Right lobe of liver (tissue), 4 donors: ENCODE data around the gene MAP2.

ENCODE experiments used
- CTCF ChIP-seq, 4 donors: fragments of 200-600 bp in 3 of 4; fragments of 450-650 bp in 1 of 4; IDR thresholded peaks; one replicate each; pipeline versions ENCODE4 v1.5.1 to v1.8.0; 2016 to 2022; ENCODE audit warnings: antibody characterized with exemption in 4 of 4, mild to moderate bottlenecking in 2 of 4
- POLR2A ChIP-seq: fragments of 450-650 bp; IDR thresholded peaks from one replicate; pipeline ENCODE4 v1.6.1; 2017; ENCODE audit warnings: antibody characterized with exemption, mild to moderate bottlenecking
- donor health status: DM: no; HTN: no; CAD: no.
- donor health status: DM: no; HTN: no; CAD: no.
- donor health status: DM: no; HTN: yes; CAD: no.

- TF ChIP-seq CTCF (IDR thresholded peaks at IDR 0.05) = no peak
- TF ChIP-seq POLR2A = no peak
These were observed 238.2 kb downstream of the MAP2 start for GRCh38 chr2:209662021-209662420.
